Stimulated activated CD4-positive, alpha-beta T cell treated with anti-CD3 and anti-CD28 coated beads, TNF-alpha, amount 100 ng/mL, for 24 hours (primary cell): ENCODE measurements around the gene BAIAP2L1.
"Not testable (repeated sequence)": the region's sequence is repeated elsewhere in the genome, so short reads cannot be mapped to it uniquely, and the experiment has no call there.

Experiments used
- DNase-seq, 3 experiments: peaks; one replicate each; pipeline ENCODE4 v3.0.0-alpha.2; 2020; ENCODE audit warnings: low read depth in 3 of 3

The BAIAP2L1 gene

GRCh38 chr7:98400542-98401340 is at the start of gene BAIAP2L1:
Gene BAIAP2L1, minus strand, starts transcription at chr7:98401090. Its CDS starts 238 bp downstream, at chr7:98400852.
- peak; percentile 50 to 82 (median 63) for DNase-seq

- no peak for DNase-seq
Measured at GRCh38 chr7:98448766-98449165, 47.9 kb upstream of the BAIAP2L1 start.

GRCh38 chr7:98440992-98441391 is 40.1 kb upstream of the BAIAP2L1 start:
- DNase-seq, result not testable (repeated sequence)

GRCh38 chr7:98439484-98439883 is 38.6 kb upstream of the BAIAP2L1 start:
- DNase-seq, result no peak

GRCh38 chr7:98434087-98434486 is 33.2 kb upstream of the BAIAP2L1 start:
- DNase-seq, result no peak

GRCh38 chr7:98429799-98430198 is 28.9 kb upstream of the BAIAP2L1 start:
- no peak for DNase-seq

GRCh38 chr7:98423043-98423442 is 22.2 kb upstream of the BAIAP2L1 start:
- DNase-seq, result no peak

GRCh38 chr7:98420966-98421612 is 20.2 kb upstream of the BAIAP2L1 start:
- peak; percentile 16 to 61 (median 19) for DNase-seq

GRCh38 chr7:98419988-98420387 is 19.1 kb upstream of the BAIAP2L1 start:
- DNase-seq, result not testable (repeated sequence)

- DNase-seq, result not testable (repeated sequence)
Measured at GRCh38 chr7:98419316-98419691, 18.4 kb upstream of the BAIAP2L1 start.

GRCh38 chr7:98418636-98419315 is 17.9 kb upstream of the BAIAP2L1 start:
- DNase-seq, result peak in 1 of 3 experiments; percentile 37

- no peak for DNase-seq
Measured at GRCh38 chr7:98418271-98418635, 17.4 kb upstream of the BAIAP2L1 start.

- DNase-seq, result not testable (repeated sequence)
Measured at GRCh38 chr7:98417604-98418270, 16.8 kb upstream of the BAIAP2L1 start.

- no peak for DNase-seq
Measured at GRCh38 chr7:98414205-98414900, 13.5 kb upstream of the BAIAP2L1 start.

GRCh38 chr7:98413655-98414054 is 12.8 kb upstream of the BAIAP2L1 start:
- not testable (repeated sequence) for DNase-seq

- DNase-seq, result no peak
Measured at GRCh38 chr7:98409843-98410242, 9.0 kb upstream of the BAIAP2L1 start.

- not testable (repeated sequence) for DNase-seq
Measured at GRCh38 chr7:98408146-98408545, 7.3 kb upstream of the BAIAP2L1 start.

- DNase-seq, result no peak
Measured at GRCh38 chr7:98406827-98407226, 5.9 kb upstream of the BAIAP2L1 start.

GRCh38 chr7:98404840-98405239 is 4.0 kb upstream of the BAIAP2L1 start:
- no peak for DNase-seq

GRCh38 chr7:98399890-98400541 is 874 bp downstream of the BAIAP2L1 start:
- no peak for DNase-seq

- no peak for DNase-seq
Measured at GRCh38 chr7:98399462-98399861, 1.4 kb downstream of the BAIAP2L1 start.
